Measurements from ENCODE around the gene DAGLA. TPM values are rescaled to one million over a fixed set of nuclear protein-coding genes. Genes with fewer than 3 reads are reported as not detected.
A peak's percentile ranks its signal among the peaks of the same experiment; 100 is the strongest.

Gene DAGLA
- total and polyA plus RNA-seq, 2 of the 13 experiments (the other 11 are each of a cell fraction or from before 2014, with no cell fraction given), result 2.6 to 3.9 TPM

DNA sequence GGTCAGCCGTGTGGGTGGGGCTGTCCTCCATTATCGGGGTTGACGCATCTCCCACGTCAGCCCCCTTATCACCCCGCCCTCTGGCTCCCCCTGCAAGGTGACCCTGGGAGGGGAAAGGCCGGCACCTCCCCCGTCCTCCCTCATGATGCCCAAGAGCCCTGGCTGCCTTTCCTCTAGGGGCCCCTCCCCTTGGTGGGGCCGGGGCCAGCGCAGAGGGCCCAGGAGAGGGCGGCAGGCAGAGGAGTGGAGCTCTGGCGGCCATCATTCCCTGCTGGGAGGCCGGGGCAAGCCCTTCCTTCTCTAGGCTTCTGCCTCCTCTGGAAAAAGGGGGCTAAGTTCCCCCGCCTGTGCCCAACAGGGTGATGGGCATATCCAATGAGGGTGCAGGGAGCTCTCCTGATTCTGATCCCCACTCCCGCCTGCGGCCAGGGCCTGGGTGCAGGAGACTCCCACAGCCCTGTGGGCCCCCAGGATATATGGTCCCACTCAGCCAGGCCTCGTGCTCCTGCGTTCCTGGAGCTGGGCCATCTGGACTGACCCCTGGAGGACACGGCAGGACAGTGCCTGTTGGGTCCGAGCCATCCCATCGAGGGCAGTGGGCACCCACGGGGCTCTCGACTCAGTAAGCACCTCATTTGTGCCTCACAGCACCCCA, 84.5 kb downstream of the DAGLA start:
- Histone ChIP-seq H3K4me2 (ENCODE audit: low read depth, low read length) (no peak overlapping the region), H3K4me3 (replicated peaks in 1 of 3; ENCODE audit: insufficient read depth in 1 of 3, low read depth in 2 of 3, low read length in 3 of 3) (no peak overlapping the region), H4K20me1 (ENCODE audit: insufficient read depth, low read length) (0 out of 2 replicates have a peak, but pooled peaks cover 2% of the 10 kb centered on the region), H3K79me2 (ENCODE audit: insufficient read depth, low read length) (peaks cover 7% of the 10 kb centered on the region), H3K27me3 (ENCODE audit: control insufficient read depth in 1 of 2, insufficient read depth in 2 of 2, low read length in 2 of 2) (no peaks in the 10 kb centered on the region), H3K9ac (ENCODE audit: insufficient read depth, low read depth, low read length) (no peak overlapping the region), H3K36me3 (replicated peaks in 1 of 2; ENCODE audit: control insufficient read depth in 1 of 2, insufficient read depth in 2 of 2, low read length in 2 of 2) (no peaks in the 10 kb centered on the region; a peak in 1 of 5 replicates), H2AFZ (ENCODE audit: low read length) (no peak overlapping the region), H3K27ac (ENCODE audit: extremely low read length, insufficient read depth, low read length) (no peak overlapping the region), H3K4me1 (ENCODE audit: insufficient read depth, low read length) (peaks cover 49% of the 10 kb centered on the region), H3K9me3 (ENCODE audit: low read length) (no peaks in the 10 kb centered on the region)
- ChIA-PET CTCF (ENCODE audit: low intra/inter-chr PET ratio, low total read pairs) (no interaction called here), POLR2A (interaction anchor here (5.5 kb wide), 1 partner anchor 8 kb away, joined by 92 read pairs; no protein-coding TSS in a partner anchor)
- 87% methylated on average over 8 of the region's 22 CpGs for WGBS (ENCODE audit: low lambda C conversion rate)
- 0 out of 2 replicates have a peak, but pooled peaks have one; percentile 9 for TF ChIP-seq STAG1 (CRISPR knock-in tag; IDR thresholded peaks at IDR 0.05)
- 0 out of 2 replicates have a peak, but pooled peaks have one; percentile 24 for TF ChIP-seq HNRNPL (IDR thresholded peaks at IDR 0.05; ENCODE audit: low read depth, low read length)
- no peak for TF ChIP-seq ATF1 (CRISPR knock-in tag; IDR thresholded peaks at IDR 0.05)
- TF ChIP-seq, protein P1, sequence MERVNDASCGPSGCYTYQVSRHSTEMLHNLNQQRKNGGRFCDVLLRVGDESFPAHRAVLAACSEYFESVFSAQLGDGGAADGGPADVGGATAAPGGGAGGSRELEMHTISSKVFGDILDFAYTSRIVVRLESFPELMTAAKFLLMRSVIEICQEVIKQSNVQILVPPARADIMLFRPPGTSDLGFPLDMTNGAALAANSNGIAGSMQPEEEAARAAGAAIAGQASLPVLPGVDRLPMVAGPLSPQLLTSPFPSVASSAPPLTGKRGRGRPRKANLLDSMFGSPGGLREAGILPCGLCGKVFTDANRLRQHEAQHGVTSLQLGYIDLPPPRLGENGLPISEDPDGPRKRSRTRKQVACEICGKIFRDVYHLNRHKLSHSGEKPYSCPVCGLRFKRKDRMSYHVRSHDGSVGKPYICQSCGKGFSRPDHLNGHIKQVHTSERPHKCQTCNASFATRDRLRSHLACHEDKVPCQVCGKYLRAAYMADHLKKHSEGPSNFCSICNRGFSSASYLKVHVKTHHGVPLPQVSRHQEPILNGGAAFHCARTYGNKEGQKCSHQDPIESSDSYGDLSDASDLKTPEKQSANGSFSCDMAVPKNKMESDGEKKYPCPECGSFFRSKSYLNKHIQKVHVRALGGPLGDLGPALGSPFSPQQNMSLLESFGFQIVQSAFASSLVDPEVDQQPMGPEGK (CRISPR knock-in tag; IDR thresholded peaks at IDR 0.05), result no peak
- TF ChIP-seq, protein P2, sequence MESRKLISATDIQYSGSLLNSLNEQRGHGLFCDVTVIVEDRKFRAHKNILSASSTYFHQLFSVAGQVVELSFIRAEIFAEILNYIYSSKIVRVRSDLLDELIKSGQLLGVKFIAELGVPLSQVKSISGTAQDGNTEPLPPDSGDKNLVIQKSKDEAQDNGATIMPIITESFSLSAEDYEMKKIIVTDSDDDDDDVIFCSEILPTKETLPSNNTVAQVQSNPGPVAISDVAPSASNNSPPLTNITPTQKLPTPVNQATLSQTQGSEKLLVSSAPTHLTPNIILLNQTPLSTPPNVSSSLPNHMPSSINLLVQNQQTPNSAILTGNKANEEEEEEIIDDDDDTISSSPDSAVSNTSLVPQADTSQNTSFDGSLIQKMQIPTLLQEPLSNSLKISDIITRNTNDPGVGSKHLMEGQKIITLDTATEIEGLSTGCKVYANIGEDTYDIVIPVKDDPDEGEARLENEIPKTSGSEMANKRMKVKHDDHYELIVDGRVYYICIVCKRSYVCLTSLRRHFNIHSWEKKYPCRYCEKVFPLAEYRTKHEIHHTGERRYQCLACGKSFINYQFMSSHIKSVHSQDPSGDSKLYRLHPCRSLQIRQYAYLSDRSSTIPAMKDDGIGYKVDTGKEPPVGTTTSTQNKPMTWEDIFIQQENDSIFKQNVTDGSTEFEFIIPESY (CRISPR knock-in tag; IDR thresholded peaks at IDR 0.05), result 0 out of 2 replicates have a peak, but pooled peaks have one; percentile 25
- TF ChIP-seq, protein P3, sequence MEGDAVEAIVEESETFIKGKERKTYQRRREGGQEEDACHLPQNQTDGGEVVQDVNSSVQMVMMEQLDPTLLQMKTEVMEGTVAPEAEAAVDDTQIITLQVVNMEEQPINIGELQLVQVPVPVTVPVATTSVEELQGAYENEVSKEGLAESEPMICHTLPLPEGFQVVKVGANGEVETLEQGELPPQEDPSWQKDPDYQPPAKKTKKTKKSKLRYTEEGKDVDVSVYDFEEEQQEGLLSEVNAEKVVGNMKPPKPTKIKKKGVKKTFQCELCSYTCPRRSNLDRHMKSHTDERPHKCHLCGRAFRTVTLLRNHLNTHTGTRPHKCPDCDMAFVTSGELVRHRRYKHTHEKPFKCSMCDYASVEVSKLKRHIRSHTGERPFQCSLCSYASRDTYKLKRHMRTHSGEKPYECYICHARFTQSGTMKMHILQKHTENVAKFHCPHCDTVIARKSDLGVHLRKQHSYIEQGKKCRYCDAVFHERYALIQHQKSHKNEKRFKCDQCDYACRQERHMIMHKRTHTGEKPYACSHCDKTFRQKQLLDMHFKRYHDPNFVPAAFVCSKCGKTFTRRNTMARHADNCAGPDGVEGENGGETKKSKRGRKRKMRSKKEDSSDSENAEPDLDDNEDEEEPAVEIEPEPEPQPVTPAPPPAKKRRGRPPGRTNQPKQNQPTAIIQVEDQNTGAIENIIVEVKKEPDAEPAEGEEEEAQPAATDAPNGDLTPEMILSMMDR (CRISPR knock-in tag; IDR thresholded peaks at IDR 0.05), result peak; percentile 37; the same call in 1 of the 2 replicates
- TF ChIP-seq, protein P4, sequence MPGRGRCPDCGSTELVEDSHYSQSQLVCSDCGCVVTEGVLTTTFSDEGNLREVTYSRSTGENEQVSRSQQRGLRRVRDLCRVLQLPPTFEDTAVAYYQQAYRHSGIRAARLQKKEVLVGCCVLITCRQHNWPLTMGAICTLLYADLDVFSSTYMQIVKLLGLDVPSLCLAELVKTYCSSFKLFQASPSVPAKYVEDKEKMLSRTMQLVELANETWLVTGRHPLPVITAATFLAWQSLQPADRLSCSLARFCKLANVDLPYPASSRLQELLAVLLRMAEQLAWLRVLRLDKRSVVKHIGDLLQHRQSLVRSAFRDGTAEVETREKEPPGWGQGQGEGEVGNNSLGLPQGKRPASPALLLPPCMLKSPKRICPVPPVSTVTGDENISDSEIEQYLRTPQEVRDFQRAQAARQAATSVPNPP (CRISPR knock-in tag; IDR thresholded peaks at IDR 0.05), result no peak
- TF ChIP-seq, protein P5, sequence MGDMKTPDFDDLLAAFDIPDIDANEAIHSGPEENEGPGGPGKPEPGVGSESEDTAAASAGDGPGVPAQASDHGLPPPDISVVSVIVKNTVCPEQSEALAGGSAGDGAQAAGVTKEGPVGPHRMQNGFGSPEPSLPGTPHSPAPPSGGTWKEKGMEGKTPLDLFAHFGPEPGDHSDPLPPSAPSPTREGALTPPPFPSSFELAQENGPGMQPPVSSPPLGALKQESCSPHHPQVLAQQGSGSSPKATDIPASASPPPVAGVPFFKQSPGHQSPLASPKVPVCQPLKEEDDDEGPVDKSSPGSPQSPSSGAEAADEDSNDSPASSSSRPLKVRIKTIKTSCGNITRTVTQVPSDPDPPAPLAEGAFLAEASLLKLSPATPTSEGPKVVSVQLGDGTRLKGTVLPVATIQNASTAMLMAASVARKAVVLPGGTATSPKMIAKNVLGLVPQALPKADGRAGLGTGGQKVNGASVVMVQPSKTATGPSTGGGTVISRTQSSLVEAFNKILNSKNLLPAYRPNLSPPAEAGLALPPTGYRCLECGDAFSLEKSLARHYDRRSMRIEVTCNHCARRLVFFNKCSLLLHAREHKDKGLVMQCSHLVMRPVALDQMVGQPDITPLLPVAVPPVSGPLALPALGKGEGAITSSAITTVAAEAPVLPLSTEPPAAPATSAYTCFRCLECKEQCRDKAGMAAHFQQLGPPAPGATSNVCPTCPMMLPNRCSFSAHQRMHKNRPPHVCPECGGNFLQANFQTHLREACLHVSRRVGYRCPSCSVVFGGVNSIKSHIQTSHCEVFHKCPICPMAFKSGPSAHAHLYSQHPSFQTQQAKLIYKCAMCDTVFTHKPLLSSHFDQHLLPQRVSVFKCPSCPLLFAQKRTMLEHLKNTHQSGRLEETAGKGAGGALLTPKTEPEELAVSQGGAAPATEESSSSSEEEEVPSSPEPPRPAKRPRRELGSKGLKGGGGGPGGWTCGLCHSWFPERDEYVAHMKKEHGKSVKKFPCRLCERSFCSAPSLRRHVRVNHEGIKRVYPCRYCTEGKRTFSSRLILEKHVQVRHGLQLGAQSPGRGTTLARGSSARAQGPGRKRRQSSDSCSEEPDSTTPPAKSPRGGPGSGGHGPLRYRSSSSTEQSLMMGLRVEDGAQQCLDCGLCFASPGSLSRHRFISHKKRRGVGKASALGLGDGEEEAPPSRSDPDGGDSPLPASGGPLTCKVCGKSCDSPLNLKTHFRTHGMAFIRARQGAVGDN (CRISPR knock-in tag; IDR thresholded peaks at IDR 0.05), result peak; percentile 16; the same call in 1 of the 2 replicates
- TF ChIP-seq, protein P6, sequence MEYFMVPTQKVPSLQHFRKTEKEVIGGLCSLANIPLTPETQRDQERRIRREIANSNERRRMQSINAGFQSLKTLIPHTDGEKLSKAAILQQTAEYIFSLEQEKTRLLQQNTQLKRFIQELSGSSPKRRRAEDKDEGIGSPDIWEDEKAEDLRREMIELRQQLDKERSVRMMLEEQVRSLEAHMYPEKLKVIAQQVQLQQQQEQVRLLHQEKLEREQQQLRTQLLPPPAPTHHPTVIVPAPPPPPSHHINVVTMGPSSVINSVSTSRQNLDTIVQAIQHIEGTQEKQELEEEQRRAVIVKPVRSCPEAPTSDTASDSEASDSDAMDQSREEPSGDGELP (IDR thresholded peaks at IDR 0.05; ENCODE audit: borderline replicate concordance, low read depth), result no peak
- intact Hi-C loops (cut with micrococcal nuclease; ENCODE audit: unreplicated experiment) (no loop called here), in situ Hi-C loops (cut with HindIII; ENCODE audit: extremely low pct_ligation_motif_present, low pct_unique_long_range_greater_than_20kb) (no loop called here)
- FAIRE-seq (no peak), ATAC-seq (no peak), DNase-seq (ENCODE audit: low spot score) (no peak)
- no TSS peak for BruUV-seq (replicated peaks)
